ENCODE measurements around the gene SPINK5. TPM values are rescaled to one million over a fixed set of nuclear protein-coding genes. Genes with fewer than 3 reads are reported as not detected.
A peak's percentile ranks its signal among the peaks of the same experiment; 100 is the strongest.

Gene SPINK5
- total RNA-seq, 1 experiment from 2014 or later: 1.3 TPM

DNA sequence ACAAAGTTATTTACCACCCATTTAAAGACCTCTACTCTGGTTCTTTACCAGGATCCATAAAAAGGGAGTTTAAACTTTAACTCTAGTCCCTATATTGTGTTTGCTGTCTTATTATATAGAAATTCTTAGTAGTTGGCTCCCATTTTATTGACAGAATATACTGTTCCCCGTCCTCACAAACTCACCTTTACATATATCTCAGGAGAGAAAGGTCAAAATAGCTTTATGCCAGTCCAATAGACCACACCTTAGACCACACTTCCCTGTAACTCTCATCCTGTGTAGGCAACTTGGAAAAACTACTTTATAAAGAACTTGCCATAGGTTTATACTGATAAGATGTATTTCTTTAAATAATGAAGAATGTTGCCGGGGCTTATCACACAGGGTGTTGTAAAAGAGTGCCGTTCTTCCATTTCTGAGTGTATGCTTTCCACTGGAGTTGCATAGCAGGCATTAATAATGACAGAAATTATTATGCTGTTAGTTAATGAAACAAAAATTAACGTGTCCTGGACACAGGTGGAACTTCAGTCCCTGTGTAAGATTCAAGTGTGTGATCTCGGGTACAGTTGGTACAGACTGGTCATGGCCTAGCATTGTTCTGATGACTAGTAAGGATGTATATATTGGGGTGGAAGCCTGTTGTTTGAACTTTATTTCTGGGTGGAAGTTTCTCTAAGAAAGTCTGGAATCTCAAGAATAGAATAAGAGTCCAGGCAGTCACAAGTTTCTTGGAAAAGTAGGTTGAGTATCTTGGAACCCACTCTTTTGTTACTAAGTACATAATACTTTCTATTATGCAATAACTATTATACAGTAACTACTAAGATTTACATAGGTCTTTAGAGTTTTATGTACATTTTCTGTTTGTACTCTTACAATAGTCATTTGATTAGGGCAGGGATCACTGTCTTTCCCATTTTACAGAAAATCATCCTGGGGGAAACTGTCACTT, 71.6 kb downstream of the SPINK5 start:
- no peak overlapping the region for H3K27ac ChIP-seq
- no peaks in the 10 kb centered on the region for H3K27me3 ChIP-seq
- no peak for DNase-seq
- no peaks in the 10 kb centered on the region for H3K4me1 ChIP-seq
- no peaks in the 10 kb centered on the region for H3K36me3 ChIP-seq
- H3K4me3 ChIP-seq: no peak overlapping the region
- H3K9me3 ChIP-seq (replicated peaks): no peaks in the 10 kb centered on the region

GRCh38 chr5:148140846-148141245, 77.1 kb downstream of the SPINK5 start:
- Histone ChIP-seq H3K9me3 (replicated peaks) (no peaks in the 10 kb centered on the region), H3K27me3 (no peaks in the 10 kb centered on the region)
- DNase-seq: no peak

GRCh38 chr5:148141645-148142044, 77.9 kb downstream of the SPINK5 start:
- no peaks in the 10 kb centered on the region for H3K27me3 ChIP-seq
- no peak overlapping the region for H3K27ac ChIP-seq
- no peaks in the 10 kb centered on the region for H3K9me3 ChIP-seq (replicated peaks)
- no peaks in the 10 kb centered on the region for H3K4me1 ChIP-seq
- H3K36me3 ChIP-seq: no peaks in the 10 kb centered on the region
- no peak overlapping the region for H3K4me3 ChIP-seq
- DNase-seq: no peak

More at GRCh38 chr5:148140846-148141245, 77.1 kb downstream of the SPINK5 start:
- H3K27ac ChIP-seq: no peak overlapping the region
- H3K4me1 ChIP-seq: no peaks in the 10 kb centered on the region
- H3K4me3 ChIP-seq: no peak overlapping the region
- no peaks in the 10 kb centered on the region for H3K36me3 ChIP-seq

DNA sequence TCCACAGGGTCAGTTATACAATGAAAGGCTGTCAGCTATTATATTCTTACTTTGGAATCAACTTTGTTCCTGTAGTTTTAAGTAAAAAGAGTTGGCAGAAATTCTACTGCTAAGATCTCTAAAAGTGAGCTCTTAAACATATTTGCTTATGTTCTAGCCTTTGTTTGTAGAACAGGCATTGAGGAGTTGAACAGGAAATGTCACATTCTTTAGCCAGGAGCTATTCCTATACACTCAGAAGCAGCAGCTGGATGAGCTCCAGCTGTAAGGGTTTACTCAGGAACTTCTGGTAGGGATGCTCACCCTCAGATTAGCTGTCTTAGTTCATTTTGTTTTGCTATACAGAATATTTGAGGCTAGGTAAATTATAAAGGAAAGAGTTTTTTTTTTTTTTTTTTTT, 82.1 kb downstream of the SPINK5 start:
- no peak overlapping the region for H3K4me3 ChIP-seq
- H3K27me3 ChIP-seq: no peaks in the 10 kb centered on the region
- no peaks in the 10 kb centered on the region for H3K4me1 ChIP-seq
- no peaks in the 10 kb centered on the region for H3K36me3 ChIP-seq
- no peaks in the 10 kb centered on the region for H3K9me3 ChIP-seq (replicated peaks)
- no peak overlapping the region for H3K27ac ChIP-seq
- peak; percentile 11 to 27 for DNase-seq

- Histone ChIP-seq H3K27me3 (no peaks in the 10 kb centered on the region), H3K9me3 (replicated peaks) (no peaks in the 10 kb centered on the region), H3K4me3 (no peak overlapping the region), H3K36me3 (no peaks in the 10 kb centered on the region), H3K27ac (no peak overlapping the region), H3K4me1 (no peaks in the 10 kb centered on the region)
- DNase-seq: no peak
These were observed 82.7 kb downstream of the SPINK5 start for GRCh38 chr5:148146487-148146886.

DNA sequence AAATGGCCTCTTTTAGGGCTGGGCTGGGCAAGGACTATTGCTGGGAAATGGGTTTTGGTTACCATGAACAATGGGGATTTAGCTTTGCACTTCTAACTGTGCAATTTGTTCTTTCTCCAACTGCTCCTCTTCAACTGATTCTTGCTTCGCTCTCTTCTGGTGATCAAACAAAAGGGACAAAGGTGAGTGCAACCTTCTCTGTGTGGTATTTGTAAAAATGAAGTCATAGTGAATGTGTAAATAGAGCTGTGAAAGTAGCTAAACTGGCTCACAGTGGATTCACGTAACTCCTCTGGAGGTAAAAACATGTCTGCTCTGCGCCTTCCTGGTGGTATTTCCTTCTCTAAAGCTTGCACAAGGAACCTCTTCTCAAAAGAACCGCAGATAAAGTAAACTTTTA, 83.6 kb downstream of the SPINK5 start:
- Histone ChIP-seq H3K9me3 (replicated peaks) (no peaks in the 10 kb centered on the region), H3K4me3 (no peak overlapping the region), H3K36me3 (no peaks in the 10 kb centered on the region), H3K27me3 (no peaks in the 10 kb centered on the region), H3K4me1 (no peaks in the 10 kb centered on the region), H3K27ac (no peak overlapping the region)
- no peak for DNase-seq

GRCh38 chr5:148151872-148152271, 88.1 kb downstream of the SPINK5 start:
- DNase-seq: no peak
- H3K27me3 ChIP-seq: no peaks in the 10 kb centered on the region
- H3K27ac ChIP-seq: no peak overlapping the region
- no peaks in the 10 kb centered on the region for H3K9me3 ChIP-seq (replicated peaks)
- H3K4me1 ChIP-seq: no peaks in the 10 kb centered on the region
- no peaks in the 10 kb centered on the region for H3K36me3 ChIP-seq
- H3K4me3 ChIP-seq: no peak overlapping the region

GRCh38 chr5:148152781-148153180, 89.0 kb downstream of the SPINK5 start:
- Histone ChIP-seq H3K9me3 (replicated peaks) (no peaks in the 10 kb centered on the region), H3K4me3 (no peak overlapping the region), H3K4me1 (no peaks in the 10 kb centered on the region), H3K27ac (no peak overlapping the region), H3K36me3 (no peaks in the 10 kb centered on the region), H3K27me3 (no peaks in the 10 kb centered on the region)
- no peak for DNase-seq

DNA sequence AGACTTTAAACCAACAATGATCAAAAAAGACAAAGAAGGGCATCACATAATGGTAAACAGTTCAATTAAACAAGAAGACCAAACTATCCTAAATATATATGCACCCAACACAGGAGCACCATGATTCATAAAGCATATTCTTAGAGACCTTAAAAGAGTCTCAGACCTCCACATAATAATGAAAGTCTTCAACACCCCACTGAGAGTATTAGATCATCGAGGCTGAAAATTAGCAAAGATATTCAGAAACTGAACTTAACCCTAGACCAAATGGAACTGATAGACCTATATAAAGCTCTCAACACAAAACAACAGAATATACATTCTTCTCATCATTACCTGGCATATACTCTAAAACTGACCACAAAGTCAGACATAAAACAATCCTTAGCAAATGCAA, 92.8 kb downstream of the SPINK5 start:
- Histone ChIP-seq H3K4me1 (no peaks in the 10 kb centered on the region), H3K27me3 (no peaks in the 10 kb centered on the region), H3K27ac (no peak overlapping the region), H3K4me3 (no peak overlapping the region), H3K36me3 (no peaks in the 10 kb centered on the region), H3K9me3 (replicated peaks) (no peaks in the 10 kb centered on the region; the same call in 1 of the 2 replicates)
- DNase-seq: no peak

GRCh38 chr5:148162038-148162437, 98.3 kb downstream of the SPINK5 start:
- no peaks in the 10 kb centered on the region for H3K4me1 ChIP-seq
- H3K9me3 ChIP-seq (replicated peaks): no peaks in the 10 kb centered on the region; the same call in 1 of the 2 replicates
- 0 out of 2 replicates have a peak, but pooled peaks cover 3% of the 10 kb centered on the region for H3K27me3 ChIP-seq
- no peak overlapping the region for H3K4me3 ChIP-seq
- H3K36me3 ChIP-seq: no peaks in the 10 kb centered on the region
- no peak overlapping the region for H3K27ac ChIP-seq
- DNase-seq: no peak

DNA sequence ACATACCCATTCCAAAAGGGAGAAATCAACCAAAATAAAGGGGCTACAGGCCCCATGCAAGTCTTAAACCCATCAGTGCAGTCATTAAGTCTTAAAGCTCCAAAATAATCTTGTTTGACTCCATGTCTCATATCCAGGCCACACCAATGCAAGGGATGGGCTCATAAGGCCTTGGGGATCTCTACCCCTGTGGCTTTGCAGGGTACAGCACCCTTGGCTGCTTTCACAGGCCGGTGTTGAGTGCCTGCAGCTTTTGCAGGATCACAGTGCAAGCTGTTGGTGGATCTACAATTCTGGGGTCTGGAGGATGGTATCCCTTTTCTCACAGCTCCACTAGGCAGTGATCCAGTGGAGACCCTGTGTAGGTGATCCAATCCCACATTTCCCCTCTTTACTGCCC, 99.6 kb downstream of the SPINK5 start:
- Histone ChIP-seq H3K27ac (no peak overlapping the region), H3K4me3 (no peak overlapping the region), H3K9me3 (replicated peaks) (no peaks in the 10 kb centered on the region; the same call in 1 of the 2 replicates), H3K27me3 (0 out of 2 replicates have a peak, but pooled peaks cover 3% of the 10 kb centered on the region), H3K36me3 (no peaks in the 10 kb centered on the region), H3K4me1 (no peaks in the 10 kb centered on the region)
- no peak for DNase-seq

DNA sequence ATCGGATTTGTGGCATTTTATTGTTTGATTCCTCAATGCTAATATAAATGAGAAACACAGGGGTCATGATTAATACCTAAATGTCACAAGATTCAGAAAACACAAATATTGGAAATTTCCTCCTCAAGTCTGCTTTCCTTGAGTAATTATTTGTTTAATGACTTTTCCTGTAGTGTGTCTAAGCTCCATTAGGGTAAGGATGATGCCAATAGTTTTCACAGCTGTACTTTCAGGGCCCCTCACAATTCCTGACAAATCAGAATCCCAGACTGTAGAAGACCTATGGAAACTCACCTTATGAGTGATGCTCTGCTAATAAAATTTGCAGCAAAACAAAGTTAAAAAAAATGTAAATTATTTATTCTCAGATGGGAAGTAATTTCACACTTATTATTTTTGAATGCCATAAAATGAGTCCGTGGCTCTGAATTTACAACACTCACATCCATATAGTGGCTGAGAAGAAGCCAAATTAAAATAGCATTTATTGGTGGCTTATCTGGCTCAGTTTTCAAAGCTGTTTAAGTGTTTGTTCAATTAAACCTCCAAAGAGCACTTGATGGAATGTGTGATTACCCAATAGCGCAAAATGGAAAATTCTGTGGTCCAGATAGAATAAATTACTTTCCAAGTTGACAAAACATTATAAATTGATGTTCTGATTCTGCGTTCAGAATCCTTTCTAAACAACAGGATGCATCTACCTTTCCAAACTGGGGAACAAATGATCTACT, 102.9 kb downstream of the SPINK5 start:
- DNase-seq: no peak
- no peak overlapping the region for H3K27ac ChIP-seq
- no peaks in the 10 kb centered on the region for H3K4me1 ChIP-seq
- no peak overlapping the region for H3K4me3 ChIP-seq
- no peaks in the 10 kb centered on the region for H3K9me3 ChIP-seq (replicated peaks)
- H3K36me3 ChIP-seq: no peaks in the 10 kb centered on the region
- 0 out of 2 replicates have a peak, but pooled peaks cover 3% of the 10 kb centered on the region for H3K27me3 ChIP-seq

GRCh38 chr5:148168246-148168645, 104.5 kb downstream of the SPINK5 start, which contains the start of gene SPINK14:
Gene SPINK14 (plus strand): TSS chr5:148168546. CDS start chr5:148169733, 1,187 bp downstream.
- H3K27ac ChIP-seq: no peak within 1 kb of the TSS

DNA sequence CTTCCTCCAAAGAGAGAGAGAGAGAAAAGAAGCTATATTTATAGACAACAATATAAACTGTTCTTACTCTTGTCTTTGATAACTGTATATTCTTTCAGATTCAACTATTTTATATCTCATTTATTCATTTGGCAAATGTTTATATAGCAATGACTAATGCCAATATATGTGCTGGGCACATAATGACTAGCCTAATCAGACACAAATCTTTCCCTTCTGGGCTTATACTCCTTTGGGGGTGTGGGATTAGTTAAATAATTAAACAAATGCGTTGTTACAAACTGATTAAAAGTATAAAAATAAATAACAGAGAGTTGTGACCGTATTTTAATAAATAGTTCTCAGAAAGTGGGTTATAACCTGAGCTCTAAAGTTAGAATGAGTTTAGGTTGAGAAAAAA, 108.6 kb downstream of the SPINK5 start:
- Histone ChIP-seq H3K36me3 (no peaks in the 10 kb centered on the region), H3K4me3 (no peak overlapping the region), H3K9me3 (replicated peaks) (no peaks in the 10 kb centered on the region), H3K27ac (no peak overlapping the region), H3K27me3 (no peaks in the 10 kb centered on the region), H3K4me1 (no peaks in the 10 kb centered on the region)
- DNase-seq: no peak

More at GRCh38 chr5:148168246-148168645, 104.5 kb downstream of the SPINK5 start, which contains the start of gene SPINK14:
- H3K9me3 ChIP-seq (replicated peaks): no peaks in the 10 kb centered on the region
- no peak within 1 kb of the TSS for H3K4me3 ChIP-seq
- no peaks in the 10 kb centered on the region for H3K36me3 ChIP-seq
- no peaks in the 10 kb centered on the region for H3K4me1 ChIP-seq
- DNase-seq: no peak
- 0 out of 2 replicates have a peak, but pooled peaks cover 3% of the 10 kb centered on the region for H3K27me3 ChIP-seq

DNA sequence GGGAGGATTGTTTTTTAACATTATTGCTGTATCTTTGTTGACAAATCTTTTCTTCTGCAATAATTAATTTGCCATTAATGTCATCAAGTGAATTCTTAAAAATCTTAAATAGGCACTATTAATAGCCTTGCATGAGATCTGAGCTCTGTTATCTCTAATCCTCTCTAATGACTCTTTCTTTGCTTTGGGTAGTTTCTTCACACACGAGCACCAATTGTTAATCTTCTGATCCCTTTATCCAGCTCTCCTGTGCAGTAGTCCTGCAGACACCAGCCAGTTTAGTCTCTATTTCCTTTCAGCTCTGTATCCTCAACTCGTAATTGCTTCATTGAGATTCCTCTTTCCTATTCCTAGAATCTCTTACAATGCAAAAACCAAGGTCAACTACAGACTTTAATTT, 112.7 kb downstream of the SPINK5 start:
- H3K27ac ChIP-seq: no peak overlapping the region
- H3K4me3 ChIP-seq: no peak overlapping the region
- H3K9me3 ChIP-seq (replicated peaks): no peaks in the 10 kb centered on the region
- DNase-seq: no peak
- no peaks in the 10 kb centered on the region for H3K36me3 ChIP-seq
- no peaks in the 10 kb centered on the region for H3K4me1 ChIP-seq
- no peaks in the 10 kb centered on the region for H3K27me3 ChIP-seq

Data from SJCRH30 (cell line).